WERI-Rb-1 (cell line): ENCODE data around the gene TF.

Experiments used
- DNase-seq: peaks from one replicate; pipeline ENCODE4 v3.0.0-alpha.2; 2020
- H3K27ac ChIP-seq: fragments of 250-450 bp; sonication (Bioruptor Pico); 2 replicates; pipeline ENCODE4 v1.5.1; 2020; ENCODE audit warnings: mild to moderate bottlenecking, moderate library complexity
- H3K27me3 ChIP-seq: fragments of 250-450 bp; sonication (Bioruptor Pico); 2 replicates; pipeline ENCODE4 v1.5.1; 2021; ENCODE audit warnings: mild to moderate bottlenecking, low read depth, moderate library complexity; ENCODE audit not compliant: insufficient read depth, severe bottlenecking
- H3K36me3 ChIP-seq: fragments of 250-450 bp; sonication (Bioruptor Pico); 2 replicates; pipeline ENCODE4 v1.5.1; 2020; ENCODE audit warnings: mild to moderate bottlenecking, moderate library complexity
- H3K4me3 ChIP-seq: 2 replicates; pipeline ENCODE4 v1.5.1; 2011; ENCODE audit warnings: low read depth, mild to moderate bottlenecking, control low read depth, low read length
- H3K9me3 ChIP-seq: fragments of 250-450 bp; sonication (Bioruptor Pico); 2 replicates; pipeline ENCODE4 v1.5.1; 2021; ENCODE audit warnings: mild to moderate bottlenecking, moderate library complexity; ENCODE audit not compliant: severe bottlenecking
- CTCF ChIP-seq: IDR thresholded peaks from 2 replicates; pipeline ENCODE4 v1.5.1; 2011; ENCODE audit warnings: low read depth, mild to moderate bottlenecking, control low read depth, inconsistent platforms, low read length

Gene TF

GRCh38 chr3:133758568-133758928, 12.4 kb downstream of the TF start:
- Histone ChIP-seq H3K36me3 (no peaks in the 10 kb centered on the region), H3K9me3 (no peaks in the 10 kb centered on the region), H3K27me3 (peaks cover 1% of the 10 kb centered on the region), H3K27ac (no peak overlapping the region), H3K4me3 (no peak overlapping the region)
- TF ChIP-seq CTCF: no peak
- no peak for DNase-seq

GRCh38 chr3:133758964-133759739, 13.0 kb downstream of the TF start:
- Histone ChIP-seq H3K9me3 (no peaks in the 10 kb centered on the region), H3K36me3 (no peaks in the 10 kb centered on the region), H3K27me3 (peaks cover 6% of the 10 kb centered on the region), H3K27ac (no peak overlapping the region), H3K4me3 (no peak overlapping the region)
- no peak for DNase-seq
- no peak for TF ChIP-seq CTCF

GRCh38 chr3:133759740-133760305, 13.6 kb downstream of the TF start:
- DNase-seq: no peak
- H3K27me3 ChIP-seq: peaks cover 8% of the 10 kb centered on the region
- TF ChIP-seq CTCF: no peak
- H3K27ac ChIP-seq: no peak overlapping the region
- H3K36me3 ChIP-seq: no peaks in the 10 kb centered on the region
- no peak overlapping the region for H3K4me3 ChIP-seq
- H3K9me3 ChIP-seq: no peaks in the 10 kb centered on the region

GRCh38 chr3:133760916-133761315, 14.7 kb downstream of the TF start:
- Histone ChIP-seq H3K4me3 (no peak overlapping the region), H3K36me3 (no peaks in the 10 kb centered on the region), H3K27ac (no peak overlapping the region), H3K27me3 (peaks cover 8% of the 10 kb centered on the region), H3K9me3 (no peaks in the 10 kb centered on the region)
- no peak for TF ChIP-seq CTCF
- no peak for DNase-seq

- no peak overlapping the region for H3K4me3 ChIP-seq
- TF ChIP-seq CTCF: no peak
- no peaks in the 10 kb centered on the region for H3K9me3 ChIP-seq
- no peaks in the 10 kb centered on the region for H3K36me3 ChIP-seq
- DNase-seq: no peak
- no peak overlapping the region for H3K27ac ChIP-seq
- H3K27me3 ChIP-seq: peaks cover 8% of the 10 kb centered on the region
Measured at GRCh38 chr3:133761605-133762484, 15.7 kb downstream of the TF start.
